ENCODE measurements around the gene RNF38. TPM values are rescaled to one million over a fixed set of nuclear protein-coding genes. Genes with fewer than 3 reads are reported as not detected.

The RNF38 gene
- total RNA-seq, 1 experiment from 2014 or later: 18.1 TPM

- Histone ChIP-seq H3K9ac (ENCODE audit: low read length) (no peak overlapping the region), H4K20me1 (ENCODE audit: insufficient read depth) (no peaks in the 10 kb centered on the region), H3K4me3 (replicated peaks in 1 of 2; ENCODE audit: low read depth in 1 of 2, low read length in 2 of 2) (no peak overlapping the region), H3K4me1 (ENCODE audit: control insufficient read depth in 1 of 2, insufficient read depth in 2 of 2, low read length in 2 of 2) (peaks cover 13 to 26% of the 10 kb centered on the region in 2 experiments; a peak in 3 of 4 replicates), H3K27me3 (ENCODE audit: insufficient read depth, low read length) (no peaks in the 10 kb centered on the region), H3K9me3 (ENCODE audit: control insufficient read depth in 1 of 2, insufficient read depth in 1 of 2, low read depth in 1 of 2, low read length in 2 of 2) (no peaks in the 10 kb centered on the region), H3K36me3 (ENCODE audit: control insufficient read depth in 1 of 2, insufficient read depth in 2 of 2, low read length in 2 of 2) (no peaks in the 10 kb centered on the region), H3K4me2 (ENCODE audit: low read length) (no peak overlapping the region), H3K79me2 (ENCODE audit: insufficient read depth, low read length) (no peaks in the 10 kb centered on the region), H3K27ac (ENCODE audit: low read depth, low read length) (no peak overlapping the region), H3K9me2 (ENCODE audit: insufficient read depth) (no peaks in the 10 kb centered on the region), H2AFZ (ENCODE audit: low read depth, low read length, poor library complexity, severe bottlenecking) (no peak overlapping the region)
- intact Hi-C loops (cut with micrococcal nuclease): no loop called here
- POLR2A ChIA-PET: interaction anchor here (0.7 kb wide), 1 partner anchor 13 kb away, joined by 5 read pairs; no protein-coding TSS in a partner anchor
- RAD21 ChIA-PET (ENCODE audit: low non-redundant PET in 1 of 2, low total read pairs in 2 of 2, uncharacterized antibody in 2 of 2, unreplicated experiment in 2 of 2): no interaction called here
- CTCF ChIA-PET: interaction anchor here (1.5 kb wide), 1 partner anchor 12 kb away, joined by 4 read pairs; no protein-coding TSS in a partner anchor
- no TSS peak for BruUV-seq (replicated peaks)
- DNase-seq (ENCODE audit: low read depth, low spot score) (no peak), ATAC-seq (no peak)
- TF ChIP-seq RAD21 (IDR thresholded peaks at IDR 0.05; ENCODE audit: low read depth) (no peak), POLR2A (IDR thresholded peaks at IDR 0.05; ENCODE audit: borderline replicate concordance, extremely low read depth, insufficient read depth, insufficient read length) (no peak), YY1 (IDR thresholded peaks at IDR 0.05; ENCODE audit: extremely low read depth, insufficient replicate concordance, low read depth, low read length) (no peak)
Measured at GRCh38 chr9:36316611-36317317, 83.3 kb downstream of the RNF38 start.

GRCh38 chr9:36316049-36316448 lies 84.0 kb downstream of the RNF38 start:
- Histone ChIP-seq H3K9me2 (ENCODE audit: insufficient read depth) (no peaks in the 10 kb centered on the region), H2AFZ (ENCODE audit: low read depth, low read length, poor library complexity, severe bottlenecking) (no peak overlapping the region), H3K4me2 (ENCODE audit: low read length) (no peak overlapping the region), H3K27ac (ENCODE audit: low read depth, low read length) (no peak overlapping the region), H3K27me3 (ENCODE audit: insufficient read depth, low read length) (no peaks in the 10 kb centered on the region), H3K4me3 (replicated peaks in 1 of 2; ENCODE audit: low read depth in 1 of 2, low read length in 2 of 2) (no peak overlapping the region), H3K4me1 (ENCODE audit: control insufficient read depth in 1 of 2, insufficient read depth in 2 of 2, low read length in 2 of 2) (peaks cover 13 to 26% of the 10 kb centered on the region in 2 experiments; a peak in 3 of 4 replicates), H3K9ac (ENCODE audit: low read length) (no peak overlapping the region), H3K36me3 (ENCODE audit: control insufficient read depth in 1 of 2, insufficient read depth in 2 of 2, low read length in 2 of 2) (no peaks in the 10 kb centered on the region), H3K9me3 (ENCODE audit: control insufficient read depth in 1 of 2, insufficient read depth in 1 of 2, low read depth in 1 of 2, low read length in 2 of 2) (no peaks in the 10 kb centered on the region), H3K79me2 (ENCODE audit: insufficient read depth, low read length) (no peaks in the 10 kb centered on the region), H4K20me1 (ENCODE audit: insufficient read depth) (no peaks in the 10 kb centered on the region)
- BruUV-seq (replicated peaks): no TSS peak
- intact Hi-C loops (cut with micrococcal nuclease): no loop called here
- ChIA-PET RAD21 (ENCODE audit: low non-redundant PET in 1 of 2, low total read pairs in 2 of 2, uncharacterized antibody in 2 of 2, unreplicated experiment in 2 of 2) (no interaction called here), POLR2A (no interaction called here), CTCF (no interaction called here)
- DNase-seq (ENCODE audit: low read depth, low spot score) (no peak), ATAC-seq (no peak)
- TF ChIP-seq, protein P1, sequence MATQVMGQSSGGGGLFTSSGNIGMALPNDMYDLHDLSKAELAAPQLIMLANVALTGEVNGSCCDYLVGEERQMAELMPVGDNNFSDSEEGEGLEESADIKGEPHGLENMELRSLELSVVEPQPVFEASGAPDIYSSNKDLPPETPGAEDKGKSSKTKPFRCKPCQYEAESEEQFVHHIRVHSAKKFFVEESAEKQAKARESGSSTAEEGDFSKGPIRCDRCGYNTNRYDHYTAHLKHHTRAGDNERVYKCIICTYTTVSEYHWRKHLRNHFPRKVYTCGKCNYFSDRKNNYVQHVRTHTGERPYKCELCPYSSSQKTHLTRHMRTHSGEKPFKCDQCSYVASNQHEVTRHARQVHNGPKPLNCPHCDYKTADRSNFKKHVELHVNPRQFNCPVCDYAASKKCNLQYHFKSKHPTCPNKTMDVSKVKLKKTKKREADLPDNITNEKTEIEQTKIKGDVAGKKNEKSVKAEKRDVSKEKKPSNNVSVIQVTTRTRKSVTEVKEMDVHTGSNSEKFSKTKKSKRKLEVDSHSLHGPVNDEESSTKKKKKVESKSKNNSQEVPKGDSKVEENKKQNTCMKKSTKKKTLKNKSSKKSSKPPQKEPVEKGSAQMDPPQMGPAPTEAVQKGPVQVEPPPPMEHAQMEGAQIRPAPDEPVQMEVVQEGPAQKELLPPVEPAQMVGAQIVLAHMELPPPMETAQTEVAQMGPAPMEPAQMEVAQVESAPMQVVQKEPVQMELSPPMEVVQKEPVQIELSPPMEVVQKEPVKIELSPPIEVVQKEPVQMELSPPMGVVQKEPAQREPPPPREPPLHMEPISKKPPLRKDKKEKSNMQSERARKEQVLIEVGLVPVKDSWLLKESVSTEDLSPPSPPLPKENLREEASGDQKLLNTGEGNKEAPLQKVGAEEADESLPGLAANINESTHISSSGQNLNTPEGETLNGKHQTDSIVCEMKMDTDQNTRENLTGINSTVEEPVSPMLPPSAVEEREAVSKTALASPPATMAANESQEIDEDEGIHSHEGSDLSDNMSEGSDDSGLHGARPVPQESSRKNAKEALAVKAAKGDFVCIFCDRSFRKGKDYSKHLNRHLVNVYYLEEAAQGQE (IDR thresholded peaks at IDR 0.05; ENCODE audit: low read depth): no peak
- TF ChIP-seq RAD21 (IDR thresholded peaks at IDR 0.05; ENCODE audit: low read depth): no peak
- TF ChIP-seq EZH2 (IDR thresholded peaks at IDR 0.05): no peak
- TF ChIP-seq EZH2phosphoT487 (IDR thresholded peaks at IDR 0.05; ENCODE audit: borderline replicate concordance): no peak
- no peak for TF ChIP-seq MAX (IDR thresholded peaks at IDR 0.05)
- no peak for TF ChIP-seq YY1 (IDR thresholded peaks at IDR 0.05; ENCODE audit: extremely low read depth, insufficient replicate concordance, low read depth, low read length)
- TF ChIP-seq JUND (IDR thresholded peaks at IDR 0.05): no peak
- TF ChIP-seq, protein P2, sequence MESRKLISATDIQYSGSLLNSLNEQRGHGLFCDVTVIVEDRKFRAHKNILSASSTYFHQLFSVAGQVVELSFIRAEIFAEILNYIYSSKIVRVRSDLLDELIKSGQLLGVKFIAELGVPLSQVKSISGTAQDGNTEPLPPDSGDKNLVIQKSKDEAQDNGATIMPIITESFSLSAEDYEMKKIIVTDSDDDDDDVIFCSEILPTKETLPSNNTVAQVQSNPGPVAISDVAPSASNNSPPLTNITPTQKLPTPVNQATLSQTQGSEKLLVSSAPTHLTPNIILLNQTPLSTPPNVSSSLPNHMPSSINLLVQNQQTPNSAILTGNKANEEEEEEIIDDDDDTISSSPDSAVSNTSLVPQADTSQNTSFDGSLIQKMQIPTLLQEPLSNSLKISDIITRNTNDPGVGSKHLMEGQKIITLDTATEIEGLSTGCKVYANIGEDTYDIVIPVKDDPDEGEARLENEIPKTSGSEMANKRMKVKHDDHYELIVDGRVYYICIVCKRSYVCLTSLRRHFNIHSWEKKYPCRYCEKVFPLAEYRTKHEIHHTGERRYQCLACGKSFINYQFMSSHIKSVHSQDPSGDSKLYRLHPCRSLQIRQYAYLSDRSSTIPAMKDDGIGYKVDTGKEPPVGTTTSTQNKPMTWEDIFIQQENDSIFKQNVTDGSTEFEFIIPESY (IDR thresholded peaks at IDR 0.05; ENCODE audit: extremely low read depth, insufficient replicate concordance, low read length): no peak
- TF ChIP-seq, protein P3, sequence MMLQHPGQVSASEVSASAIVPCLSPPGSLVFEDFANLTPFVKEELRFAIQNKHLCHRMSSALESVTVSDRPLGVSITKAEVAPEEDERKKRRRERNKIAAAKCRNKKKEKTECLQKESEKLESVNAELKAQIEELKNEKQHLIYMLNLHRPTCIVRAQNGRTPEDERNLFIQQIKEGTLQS (IDR thresholded peaks at IDR 0.05): no peak
- TF ChIP-seq SRF (IDR thresholded peaks at IDR 0.05; ENCODE audit: low read depth): no peak
- TF ChIP-seq SP1 (IDR thresholded peaks at IDR 0.05; ENCODE audit: low read depth): no peak
- TF ChIP-seq SIN3A (IDR thresholded peaks at IDR 0.05; ENCODE audit: low read depth): no peak
- TF ChIP-seq FOSL1 (IDR thresholded peaks at IDR 0.05; ENCODE audit: low read depth): no peak
